HEK293T (cell line): ENCODE data around the gene WDR36.
A peak's percentile ranks its signal among the peaks of the same experiment; 100 is the strongest.

Source experiments
- CTCF ChIA-PET: fragments of 350-600 bp; formaldehyde crosslinking; extraction: SDS; loops from one replicate; lab custom pipeline; 2021; ENCODE audit warnings: antibody characterized with exemption, inconsistent platforms; lab: Yijun Ruan, JAX
- POLR2A ChIA-PET: fragments of 350-600 bp; formaldehyde crosslinking; extraction: SDS; loops from one replicate; lab custom pipeline; 2020; ENCODE audit warnings: antibody characterized with exemption, inconsistent platforms; lab: Yijun Ruan, JAX
- DNase-seq: peaks from one replicate; pipeline ENCODE4 v3.0.0; 2012; ENCODE audit warnings: mixed read lengths; ENCODE audit errors: extremely low spot score
- ARNT ChIP-seq: fragments of 450-650 bp; IDR thresholded peaks from 2 replicates; pipeline ENCODE4 v1.6.1; 2017; ENCODE audit warnings: mild to moderate bottlenecking
- BHLHE40 ChIP-seq: fragments of 450-650 bp; IDR thresholded peaks from 2 replicates; pipeline ENCODE4 v1.6.1; 2016; ENCODE audit warnings: mild to moderate bottlenecking, moderate library complexity, borderline replicate concordance
- CTBP1 ChIP-seq: fragments of 450-650 bp; IDR thresholded peaks from 2 replicates; pipeline ENCODE4 v1.6.1; 2016; ENCODE audit warnings: borderline replicate concordance
- ELF4 ChIP-seq: fragments of 450-650 bp; IDR thresholded peaks from 2 replicates; pipeline ENCODE4 v1.6.1; 2017; ENCODE audit warnings: antibody characterized with exemption
- FOXA1 ChIP-seq: fragments of 450-650 bp; IDR thresholded peaks from 2 replicates; pipeline ENCODE4 v1.6.1; 2016; ENCODE audit warnings: mild to moderate bottlenecking
- FOXK2 ChIP-seq: fragments of 450-650 bp; IDR thresholded peaks from 2 replicates; pipeline ENCODE4 v1.6.1; 2016; ENCODE audit warnings: mild to moderate bottlenecking
- FOXM1 ChIP-seq: fragments of 450-650 bp; IDR thresholded peaks from 2 replicates; pipeline ENCODE4 v1.6.1; 2017; ENCODE audit warnings: mild to moderate bottlenecking, borderline replicate concordance
- HDGF ChIP-seq: fragments of 450-650 bp; IDR thresholded peaks from 2 replicates; pipeline ENCODE4 v1.6.1; 2017; ENCODE audit warnings: antibody characterized with exemption, borderline replicate concordance
- L3MBTL2 ChIP-seq: fragments of 450-650 bp; conservative IDR thresholded peaks from 2 replicates; pipeline ENCODE4 v1.6.1; 2016; ENCODE audit warnings: mild to moderate bottlenecking
- LEF1 ChIP-seq: fragments of 450-650 bp; IDR thresholded peaks from 2 replicates; pipeline ENCODE4 v1.6.1; 2017; ENCODE audit warnings: mild to moderate bottlenecking, borderline replicate concordance
- NFRKB ChIP-seq: fragments of 450-650 bp; IDR thresholded peaks from 2 replicates; pipeline ENCODE4 v1.6.1; 2016; ENCODE audit warnings: mild to moderate bottlenecking, moderate library complexity
- PKNOX1 ChIP-seq: fragments of 450-650 bp; IDR thresholded peaks from 2 replicates; pipeline ENCODE4 v1.6.1; 2016
- SP1 ChIP-seq: fragments of 450-650 bp; IDR thresholded peaks from 2 replicates; pipeline ENCODE4 v1.6.1; 2017
- SUZ12 ChIP-seq: fragments of 450-650 bp; IDR thresholded peaks from 2 replicates; pipeline ENCODE4 v1.6.1; 2016; ENCODE audit warnings: mild to moderate bottlenecking
- TARDBP ChIP-seq: fragments of 450-650 bp; IDR thresholded peaks from 2 replicates; pipeline ENCODE4 v1.6.1; 2016
- ZNF384 ChIP-seq: fragments of 450-650 bp; IDR thresholded peaks from 2 replicates; pipeline ENCODE4 v1.6.1; 2016

WDR36 gene

GRCh38 chr5:111144352-111144930 lies 52.3 kb downstream of the WDR36 start:
- ChIA-PET CTCF (no interaction called here), POLR2A (no interaction called here)
- DNase-seq = no peak
- no peak for TF ChIP-seq LEF1
- no peak for TF ChIP-seq CTBP1
- no peak for TF ChIP-seq L3MBTL2
- no peak for TF ChIP-seq FOXM1
- no peak for TF ChIP-seq ELF4
- no peak for TF ChIP-seq TARDBP

- TF ChIP-seq NFRKB (no peak), FOXA1 (no peak), SP1 (no peak), BHLHE40 (no peak), L3MBTL2 (no peak), LEF1 (no peak), FOXM1 (no peak), CTBP1 (no peak)
- DNase-seq = no peak
- ChIA-PET POLR2A (no interaction called here), CTCF (no interaction called here)
Measured at GRCh38 chr5:111146053-111146452, 53.9 kb downstream of the WDR36 start.

GRCh38 chr5:111147502-111147901 lies 55.4 kb downstream of the WDR36 start:
- ChIA-PET POLR2A (no interaction called here), CTCF (no interaction called here)

GRCh38 chr5:111151998-111152397 lies 59.9 kb downstream of the WDR36 start:
- no peak for DNase-seq
- TF ChIP-seq ELF4 (no peak), FOXM1 (no peak), FOXK2 (no peak), TARDBP (no peak), ARNT (no peak), L3MBTL2 (no peak), SP1 (no peak), BHLHE40 (no peak), LEF1 (no peak), FOXA1 (no peak), NFRKB (no peak), CTBP1 (no peak), SUZ12 (no peak), PKNOX1 (no peak), ZNF384 (no peak)
- POLR2A ChIA-PET = no interaction called here
- CTCF ChIA-PET = no interaction called here

More at GRCh38 chr5:111147502-111147901, 55.4 kb downstream of the WDR36 start:
- TF ChIP-seq PKNOX1 (no peak), FOXA1 (no peak), ELF4 (no peak), SUZ12 (no peak), SP1 (no peak), L3MBTL2 (no peak), BHLHE40 (no peak), TARDBP (no peak), FOXK2 (no peak), HDGF (no peak), FOXM1 (no peak), NFRKB (no peak), LEF1 (no peak), CTBP1 (no peak), ZNF384 (no peak), ARNT (no peak)
- no peak for DNase-seq

- no peak for DNase-seq
- ChIA-PET POLR2A (no interaction called here), CTCF (no interaction called here)
Measured at GRCh38 chr5:111153483-111153882, 61.3 kb downstream of the WDR36 start.

GRCh38 chr5:111153945-111154344 lies 61.8 kb downstream of the WDR36 start:
- POLR2A ChIA-PET = no interaction called here
- CTCF ChIA-PET = no interaction called here
- DNase-seq = no peak
- TF ChIP-seq LEF1 = no peak

More at GRCh38 chr5:111153483-111153882, 61.3 kb downstream of the WDR36 start:
- TF ChIP-seq LEF1 = no peak
- no peak for TF ChIP-seq L3MBTL2
- TF ChIP-seq FOXK2 = no peak
- TF ChIP-seq CTBP1 = no peak
- no peak for TF ChIP-seq ZNF384
- no peak for TF ChIP-seq PKNOX1
- no peak for TF ChIP-seq NFRKB
- TF ChIP-seq SP1 = no peak
- no peak for TF ChIP-seq TARDBP
- no peak for TF ChIP-seq HDGF
- no peak for TF ChIP-seq FOXA1
- TF ChIP-seq ELF4 = no peak
- no peak for TF ChIP-seq SUZ12
- TF ChIP-seq FOXM1 = no peak
- TF ChIP-seq BHLHE40 = no peak

- TF ChIP-seq TARDBP (no peak), FOXK2 (no peak), NFRKB (no peak), BHLHE40 (no peak), ZNF384 (no peak), SUZ12 (no peak), ARNT (no peak), CTBP1 (no peak), SP1 (no peak), HDGF (no peak), LEF1 (no peak), ELF4 (no peak), FOXM1 (no peak), L3MBTL2 (no peak), PKNOX1 (no peak), FOXA1 (no peak)
- ChIA-PET CTCF (interaction anchor here (0.8 to 2.2 kb wide), 2 partner anchors 71 to 122 kb away, joined by 3 to 11 read pairs; no protein-coding TSS in a partner anchor), POLR2A (no interaction called here)
- peak; percentile 66 for DNase-seq
Measured at GRCh38 chr5:111158105-111158744, 66.1 kb downstream of the WDR36 start.
